Panc1 (cell line): ENCODE data around the gene CHST5. TPM values are rescaled to one million over a fixed set of nuclear protein-coding genes. Genes with fewer than 3 reads are reported as not detected.
"Not testable (repeated sequence)": the region's sequence is repeated elsewhere in the genome, so short reads cannot be mapped to it uniquely, and the experiment has no call there.

Source experiments
- ATAC-seq: fragments of 200-7000 bp; cut with Tn5 transposase; 2 replicates; pipeline ENCODE4 v1.9.1; 2020; ENCODE audit warnings: mild to moderate bottlenecking, moderate library complexity
- BruUV-seq: library from RNA; stranded (reverse); fragments of 400-500 nt; replicated peaks from 2 replicates; lab custom pipeline; 2021; lab: Mats Ljungman, UMichigan
- CTCF ChIA-PET: fragments of 300-600 bp; sonication (Branson Sonifier 250); formaldehyde crosslinking; loops from one replicate; lab custom pipeline; 2022; ENCODE audit warnings: antibody characterized with exemption; lab: Charles Lee
- POLR2A ChIA-PET: fragments of 300-600 bp; sonication (Branson Sonifier 250); formaldehyde crosslinking; loops from one replicate; lab custom pipeline; 2022; ENCODE audit warnings: antibody characterized with exemption; lab: Charles Lee
- DNase-seq: peaks from one replicate; pipeline ENCODE4 v3.0.0-alpha.2; 2010; ENCODE audit warnings: low read depth, low spot score
- H3K27ac ChIP-seq: 2 replicates; pipeline ENCODE4 v1.5.1; 2011; ENCODE audit warnings: mild to moderate bottlenecking, low read length, inconsistent platforms
- H3K27me3 ChIP-seq: fragments of 200-500 bp; sonication (Bioruptor generic); 2 replicates; pipeline ENCODE4 v1.6.0; 2014; ENCODE audit warnings: low read length, inconsistent platforms; ENCODE audit not compliant: control insufficient read depth, insufficient read depth
- H3K36me3 ChIP-seq: fragments of 200-500 bp; sonication (Bioruptor generic); 2 replicates; pipeline ENCODE4 v1.5.1; 2014; ENCODE audit warnings: inconsistent platforms, mild to moderate bottlenecking, low read length, moderate library complexity; ENCODE audit not compliant: control insufficient read depth, insufficient read depth
- H3K4me1 ChIP-seq: 2 replicates; pipeline ENCODE4 v1.5.1; 2011; ENCODE audit warnings: inconsistent platforms, mild to moderate bottlenecking, low read length, moderate library complexity; ENCODE audit not compliant: control insufficient read depth, insufficient read depth
- H3K4me3 ChIP-seq, 2 experiments: 2 replicates each; pipeline ENCODE4 v1.5.1; 2011 to 2012; ENCODE audit warnings: low read depth in 2 of 2, low read length in 2 of 2, mild to moderate bottlenecking in 2 of 2, inconsistent platforms in 1 of 2, moderate library complexity in 1 of 2
- H3K9me3 ChIP-seq: fragments of 200-500 bp; sonication (Bioruptor generic); 2 replicates; pipeline ENCODE4 v1.5.1; 2014; ENCODE audit warnings: low read depth, mild to moderate bottlenecking, inconsistent platforms, low read length, moderate library complexity; ENCODE audit not compliant: control insufficient read depth, insufficient read depth
- CTCF ChIP-seq: fragments of 450-650 bp; IDR thresholded peaks from 2 replicates; pipeline ENCODE4 v1.5.1; 2017; ENCODE audit warnings: mild to moderate bottlenecking
- POLR2AphosphoS5 ChIP-seq: IDR thresholded peaks from 2 replicates; pipeline ENCODE4 v1.6.1; 2012; ENCODE audit warnings: mild to moderate bottlenecking, low read depth, low read length, moderate library complexity
- REST ChIP-seq, 2 experiments: IDR thresholded peaks; 2 replicates each; pipeline ENCODE4 v1.6.1; 2011 to 2012; ENCODE audit warnings: low read depth in 2 of 2, control low read depth in 1 of 2, low read length in 1 of 2, mild to moderate bottlenecking in 1 of 2, moderate library complexity in 1 of 2; ENCODE audit not compliant: insufficient read depth in 1 of 2
- SIN3A ChIP-seq: IDR thresholded peaks from 2 replicates; pipeline ENCODE4 v1.6.1; 2012; ENCODE audit warnings: low read depth, mild to moderate bottlenecking, low read length, moderate library complexity, borderline replicate concordance; ENCODE audit not compliant: insufficient read depth
- TCF7L2 ChIP-seq: IDR thresholded peaks from 2 replicates; pipeline ENCODE4 v1.6.1; 2011; ENCODE audit warnings: mild to moderate bottlenecking, low read depth, low read length, inconsistent platforms
- in situ Hi-C: cut with HindIII; loops from 2 replicates; pipeline ENCODE4 v1.10.0; 2016; ENCODE audit warnings: low sequenced_read_pairs, low pct_unique_long_range_greater_than_20kb
- intact Hi-C: fragments of 100-400 bp; cut with micrococcal nuclease; formaldehyde crosslinking; loops from one replicate; pipeline ENCODE4 v1.10.0; 2022; ENCODE audit not compliant: unreplicated experiment
- total RNA-seq: library from RNA; stranded (reverse); gene quantifications from one replicate; pipeline ENCODE4 v1.2.1, GENCODE V29; 2021; ENCODE audit not compliant: unreplicated experiment

Gene CHST5
- total RNA-seq, 1 experiment from 2014 or later: 0.15 TPM

- H3K4me3 ChIP-seq, POLR2A ChIA-PET, H3K27me3 ChIP-seq, ATAC-seq, H3K27ac ChIP-seq, DNase-seq, BruUV-seq, H3K36me3 ChIP-seq, in situ Hi-C loops, H3K4me1 ChIP-seq, H3K9me3 ChIP-seq, CTCF ChIA-PET, intact Hi-C loops: not testable (repeated sequence)
Measured at GRCh38 chr16:75542462-75542861, 6.6 kb upstream of the CHST5 start.

- no peaks in the 10 kb centered on the region for H3K9me3 ChIP-seq
- intact Hi-C loops: no loop called here
- no peak overlapping the region for H3K27ac ChIP-seq
- ATAC-seq (no peak), DNase-seq (no peak)
- CTCF ChIA-PET: no interaction called here
- no TSS peak for BruUV-seq
- POLR2A ChIA-PET: interaction anchor here (0.7 kb wide), 1 partner anchor 289 kb away, joined by 7 read pairs; no protein-coding TSS in a partner anchor
- no peaks in the 10 kb centered on the region for H3K27me3 ChIP-seq
- in situ Hi-C loops: no loop called here
- TF ChIP-seq TCF7L2 (no peak), CTCF (no peak), SIN3A (no peak), REST (IDR thresholded peaks at IDR 0.05; ENCODE audit: insufficient read depth in 1 of 2, low read depth in 2 of 2, low read length in 1 of 2) (no peak), POLR2AphosphoS5 (no peak)
- H3K4me3 ChIP-seq: no peak overlapping the region
- H3K4me1 ChIP-seq: no peaks in the 10 kb centered on the region
- H3K36me3 ChIP-seq: no peaks in the 10 kb centered on the region
Measured at GRCh38 chr16:75541236-75541635, 5.3 kb upstream of the CHST5 start.

- DNase-seq, H3K9me3 ChIP-seq, POLR2A ChIA-PET, H3K4me3 ChIP-seq, CTCF ChIA-PET, in situ Hi-C loops, intact Hi-C loops, BruUV-seq, H3K36me3 ChIP-seq, H3K27ac ChIP-seq, H3K4me1 ChIP-seq, H3K27me3 ChIP-seq, ATAC-seq: not testable (repeated sequence)
Measured at GRCh38 chr16:75538882-75539565, 3.1 kb upstream of the CHST5 start.
